Upper lobe of left lung (tissue), 4 donors: Measurements from ENCODE around the gene PLVAP.

Source experiments
- CTCF ChIP-seq, 6 experiments: fragments of 450-650 bp in 4 of 6; fragments of 200-600 bp in 2 of 6; sonication (generic) in 2 of 6; IDR thresholded peaks; one replicate each; pipeline ENCODE4 v1.5.1; 2016 to 2019; ENCODE audit warnings: antibody characterized with exemption in 6 of 6
- POLR2A ChIP-seq, 4 donors: fragments of 450-650 bp; IDR thresholded peaks; one replicate each; pipeline ENCODE4 v1.5.1; 2016 to 2017; ENCODE audit warnings: antibody characterized with exemption in 4 of 4, mild to moderate bottlenecking in 2 of 4

GRCh38 chr19:17332360-17332676, 44.8 kb downstream of the PLVAP start:
- TF ChIP-seq CTCF (IDR thresholded peaks at IDR 0.05) (no peak), POLR2A (IDR thresholded peaks at IDR 0.05) (no peak)
